ENCODE results near the gene SMAD6.
"Not testable (repeated sequence)": the region's sequence is repeated elsewhere in the genome, so short reads cannot be mapped to it uniquely, and the experiment has no call there.

Gene SMAD6

DNA sequence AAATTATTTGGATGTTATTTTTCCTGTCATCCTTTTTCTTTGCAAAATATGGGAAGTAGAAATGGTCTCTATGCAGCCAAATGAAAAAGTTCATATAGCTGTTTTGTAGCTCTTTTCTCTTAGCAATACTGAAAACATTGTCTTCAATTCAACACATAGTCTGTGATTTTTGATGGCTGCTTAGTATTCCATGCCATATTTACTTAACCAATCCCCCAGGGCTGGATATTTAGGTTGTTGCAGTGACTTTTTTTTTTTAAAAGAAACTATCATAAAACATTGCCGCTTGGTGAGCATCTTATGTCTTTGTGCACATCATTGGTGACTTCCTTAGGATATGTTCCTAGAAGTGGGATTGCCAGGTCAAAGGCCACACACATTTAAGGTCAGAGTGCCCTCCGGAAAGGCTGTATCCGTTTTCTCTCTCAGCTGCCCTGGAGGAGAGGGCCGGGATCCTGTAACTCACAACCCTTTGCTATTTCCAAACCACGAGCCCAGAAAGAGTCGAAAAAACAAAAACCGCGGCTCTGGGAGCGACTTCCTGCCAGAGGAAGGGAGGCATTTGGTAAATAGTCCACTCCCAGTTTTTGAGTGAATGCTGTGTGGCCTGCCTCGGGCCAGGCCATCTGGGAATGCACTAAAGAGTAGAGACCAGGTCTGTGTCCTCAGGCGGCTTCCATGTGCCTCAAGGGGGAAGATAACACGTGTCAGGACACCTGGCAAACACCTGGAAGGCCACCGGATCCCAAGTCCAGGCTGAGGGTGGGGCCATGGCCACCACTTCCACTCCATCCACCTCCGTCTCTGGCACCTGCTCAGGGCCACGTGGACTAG is 41.9 kb downstream of the SMAD6 start:
- no peak for DNase-seq

DNA sequence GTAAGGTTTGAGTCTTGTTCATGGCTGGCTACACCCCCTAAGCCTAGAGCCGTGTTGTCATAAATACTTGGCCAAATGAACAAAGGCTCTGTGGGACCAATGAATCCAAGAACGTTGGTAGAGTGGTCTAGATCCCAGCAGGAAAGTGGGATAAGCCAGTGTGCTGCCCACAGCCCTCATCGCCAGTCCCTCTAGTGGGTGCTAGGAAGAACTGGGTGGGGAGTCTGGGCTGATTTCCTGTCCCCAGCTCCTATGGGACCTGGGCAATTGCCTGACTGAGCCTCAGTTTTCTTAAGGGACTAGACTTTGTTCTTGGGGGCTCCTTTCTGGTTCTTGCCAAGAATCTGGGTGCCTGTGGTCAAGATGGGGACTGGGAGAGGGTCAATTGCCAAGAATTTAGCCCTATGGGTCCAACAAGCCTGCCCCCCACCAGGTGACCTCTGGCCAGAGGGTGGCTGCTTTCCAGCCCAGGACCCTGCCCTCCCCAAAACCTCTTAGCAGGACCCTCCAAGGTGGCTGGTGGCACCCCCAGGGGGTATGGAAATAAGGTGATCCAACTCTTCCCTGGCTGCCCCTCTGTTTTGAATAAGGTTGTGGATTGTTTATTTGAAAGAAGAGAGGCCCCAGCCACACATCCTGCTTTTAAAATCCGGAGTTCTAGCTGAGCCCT is 42.7 kb downstream of the SMAD6 start:
- DNase-seq = no peak

DNA sequence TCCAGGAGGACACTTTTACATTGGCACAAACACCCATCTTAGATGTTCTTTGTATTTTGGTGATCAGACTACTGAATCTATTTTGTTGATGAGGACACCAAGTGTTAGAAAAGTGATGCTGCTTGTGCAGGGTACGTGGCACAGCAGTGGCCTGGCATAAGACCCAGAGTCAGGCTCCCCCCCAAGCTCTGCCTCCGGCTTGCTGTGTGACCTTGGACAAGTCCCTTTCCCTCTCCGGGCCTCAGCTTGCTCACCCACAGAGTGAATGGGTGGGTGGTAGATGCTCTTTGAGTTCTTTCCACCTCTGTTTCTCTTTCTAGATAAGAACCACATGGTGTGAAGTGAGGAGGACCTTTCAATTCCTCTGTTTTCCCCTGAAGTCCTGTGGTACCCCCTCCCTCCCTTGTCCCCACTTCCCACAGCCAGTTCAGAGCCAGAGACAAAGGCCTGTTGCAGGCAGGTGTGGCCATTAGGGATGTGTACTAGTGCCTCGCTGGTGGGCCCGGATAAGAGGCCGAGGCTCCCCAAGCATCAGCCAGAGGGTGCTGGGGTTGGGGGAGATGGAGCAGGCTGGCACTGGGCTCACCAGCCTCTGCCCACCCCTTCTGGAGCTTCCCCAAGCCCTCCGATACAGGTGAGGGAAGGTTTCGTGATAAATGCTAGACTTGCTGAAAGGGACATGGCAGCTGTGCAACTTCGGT is 43.6 kb downstream of the SMAD6 start:
- DNase-seq = no peak

DNA sequence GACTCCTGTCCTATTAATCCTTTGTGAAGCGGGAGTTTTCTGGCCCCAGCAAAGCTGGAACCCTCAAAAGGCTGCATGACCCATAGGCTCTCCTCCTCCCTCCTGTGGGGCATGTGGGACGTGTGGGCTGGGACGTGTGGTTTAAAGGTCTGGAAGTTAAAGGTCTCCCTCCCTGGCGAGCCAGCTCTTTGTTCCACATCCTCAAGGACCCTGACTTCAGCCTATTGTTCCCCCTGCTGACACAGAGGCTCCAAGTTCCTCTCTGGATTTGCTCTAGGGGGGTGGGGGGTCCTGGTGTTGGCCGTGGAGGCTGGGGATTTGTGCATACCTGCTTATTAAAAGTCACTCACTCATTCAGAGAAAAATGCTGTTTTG is 44.2 kb downstream of the SMAD6 start:
- no peak for DNase-seq

DNA sequence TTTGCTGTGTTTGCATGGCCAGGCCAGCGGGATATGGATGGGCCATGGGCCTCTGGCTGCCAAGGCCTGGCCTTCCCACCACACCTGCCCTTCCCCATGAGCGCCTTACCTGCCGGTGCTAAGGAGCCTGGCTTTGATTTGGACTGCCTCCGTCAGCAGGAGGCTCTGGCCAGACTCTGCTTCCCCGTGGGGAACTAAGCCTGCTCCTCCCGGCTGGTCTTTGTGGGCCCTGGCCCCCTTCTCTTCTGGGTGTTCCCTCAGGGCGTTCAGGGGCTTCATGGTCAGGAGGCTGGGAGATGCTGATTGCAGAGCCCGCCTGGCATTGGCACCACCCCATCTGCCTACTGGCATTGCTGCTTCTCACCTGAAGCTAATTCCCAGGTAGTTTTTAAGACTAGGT is 45.2 kb downstream of the SMAD6 start:
- no peak for DNase-seq

DNA sequence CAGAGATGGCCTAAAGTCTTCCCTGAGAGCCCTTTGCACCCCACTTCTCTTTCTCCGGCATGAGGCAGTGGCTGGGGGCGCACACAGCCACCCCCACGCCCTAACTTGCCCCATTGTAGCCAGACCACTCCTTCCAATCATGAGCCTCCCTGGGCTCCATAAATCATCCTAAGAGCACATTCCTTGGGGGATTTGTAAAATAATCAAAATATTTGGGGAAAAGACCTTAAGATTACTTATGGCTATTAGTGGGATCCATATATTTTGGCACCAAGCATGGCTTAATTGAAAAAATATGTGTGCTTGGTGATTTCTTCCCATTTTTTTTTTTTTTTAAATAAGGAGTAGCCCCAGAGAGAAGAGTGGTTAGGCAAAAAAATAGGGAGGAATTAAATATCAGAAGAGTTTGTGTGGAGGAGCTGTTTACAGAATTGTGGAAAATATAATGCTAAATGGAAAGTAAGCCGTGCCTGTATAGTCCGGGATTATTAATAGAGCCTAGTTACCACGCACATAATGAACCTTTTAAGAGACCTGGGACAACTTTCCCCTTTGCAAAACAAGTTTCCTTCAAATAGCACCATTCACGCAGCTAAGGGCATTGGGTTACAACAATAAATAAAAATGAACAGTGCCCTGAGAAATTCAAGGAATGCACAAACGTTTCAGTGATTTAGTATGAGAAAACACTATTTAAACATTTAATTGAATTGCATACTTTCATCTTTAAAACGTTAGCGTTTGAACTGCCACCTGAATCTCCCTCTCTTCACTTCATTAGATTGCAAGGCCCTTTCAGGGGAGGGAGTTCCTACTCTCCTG is 46.1 kb downstream of the SMAD6 start:
- no peak for DNase-seq

- no peak for DNase-seq
Measured at GRCh38 chr15:66748708-66749035, 46.6 kb downstream of the SMAD6 start.

GRCh38 chr15:66749841-66750575 is 48.0 kb downstream of the SMAD6 start:
- no peak for DNase-seq

DNA sequence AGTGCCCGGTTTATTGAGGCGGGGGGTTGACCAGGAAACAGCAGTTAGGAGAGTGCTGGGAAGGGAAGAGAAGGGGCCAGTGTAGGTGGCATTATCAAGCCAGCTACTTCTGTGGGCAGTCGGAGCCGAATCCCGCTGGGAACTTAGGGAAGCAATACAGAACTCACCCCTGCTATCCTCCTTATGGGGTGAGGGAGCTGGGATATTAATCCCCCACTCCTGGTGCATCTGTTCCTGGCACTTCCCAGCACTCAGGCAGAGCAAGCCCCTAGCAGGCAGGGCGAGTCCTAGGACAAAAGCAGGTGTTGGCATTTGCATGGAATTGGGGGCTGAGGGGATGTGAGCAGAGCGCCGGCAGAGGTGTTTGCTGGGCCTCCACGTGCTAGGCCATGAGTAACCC is 48.6 kb downstream of the SMAD6 start:
- no peak for DNase-seq

DNA sequence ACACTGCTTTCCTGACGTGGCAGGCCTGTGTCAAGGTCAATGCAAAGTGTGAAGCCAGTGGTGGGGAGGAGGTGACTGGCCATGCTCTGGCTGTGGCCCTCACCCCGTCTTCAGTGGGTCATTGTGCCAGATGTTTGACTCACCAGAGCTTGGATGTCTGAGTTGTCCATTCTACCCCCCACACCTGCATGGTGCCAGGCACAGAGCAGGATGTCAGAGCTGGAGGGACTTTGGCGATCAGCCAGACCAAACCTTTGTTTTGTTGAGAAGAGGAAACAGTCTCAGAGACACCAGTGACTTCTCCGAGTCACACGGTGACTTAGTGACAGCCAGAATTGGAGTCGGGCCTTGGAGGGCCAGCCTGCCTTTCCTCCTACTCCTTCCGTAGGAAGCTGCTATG is 49.5 kb downstream of the SMAD6 start:
- no peak for DNase-seq

DNA sequence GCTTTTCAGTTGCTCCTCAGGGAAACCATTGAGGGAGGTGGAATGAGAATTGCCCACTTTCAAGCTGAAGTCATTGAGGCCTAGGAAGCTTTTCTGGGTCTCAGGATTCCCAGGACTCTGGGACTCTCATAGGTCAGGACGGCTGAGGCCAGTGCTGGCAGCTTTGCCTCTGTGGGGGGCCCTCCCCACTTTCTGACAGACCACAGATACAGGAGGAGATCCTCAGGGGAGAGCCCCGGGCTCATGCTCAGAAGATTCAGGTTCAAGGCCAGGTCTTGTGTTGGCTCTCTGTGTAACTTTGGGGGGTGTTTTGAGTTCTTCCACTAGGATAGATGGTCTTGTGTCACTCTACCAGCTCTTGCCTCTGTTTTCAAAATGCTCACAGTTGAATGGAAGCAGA is 50.0 kb downstream of the SMAD6 start:
- no peak for DNase-seq

DNA sequence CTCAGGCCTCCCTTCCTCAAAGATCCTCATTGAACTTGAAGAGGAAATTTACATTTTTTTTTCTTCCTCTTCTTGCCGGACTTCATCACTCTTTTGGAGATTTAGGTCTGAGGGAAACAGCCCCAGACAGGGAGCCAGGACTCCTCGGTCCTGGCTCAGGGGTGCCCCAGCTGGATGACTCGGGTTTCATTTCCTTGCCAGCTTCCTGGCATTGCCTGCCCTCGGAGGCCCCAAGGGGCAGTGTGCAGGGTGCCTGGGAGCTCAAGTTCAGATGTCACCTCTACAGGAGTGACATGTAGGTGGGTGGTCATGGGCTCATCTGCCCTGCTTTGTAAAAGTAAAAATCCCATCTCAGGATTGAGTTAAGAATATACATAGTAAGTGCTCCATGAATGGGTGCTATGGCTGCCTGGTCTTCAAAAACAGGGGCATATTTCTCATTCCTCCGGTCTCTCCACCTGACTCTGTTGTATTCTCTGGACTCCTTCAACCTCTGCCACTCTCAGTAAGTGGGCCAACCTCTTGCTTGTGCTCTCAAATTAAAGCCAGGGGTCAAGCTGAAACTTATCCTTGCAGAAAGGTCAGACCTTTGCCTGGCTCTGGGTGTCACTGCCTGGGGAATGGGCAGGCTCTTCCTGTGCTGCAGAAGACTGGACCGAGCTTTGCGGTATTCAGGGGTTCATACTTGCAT is 51.8 kb downstream of the SMAD6 start:
- DNase-seq = no peak

DNA sequence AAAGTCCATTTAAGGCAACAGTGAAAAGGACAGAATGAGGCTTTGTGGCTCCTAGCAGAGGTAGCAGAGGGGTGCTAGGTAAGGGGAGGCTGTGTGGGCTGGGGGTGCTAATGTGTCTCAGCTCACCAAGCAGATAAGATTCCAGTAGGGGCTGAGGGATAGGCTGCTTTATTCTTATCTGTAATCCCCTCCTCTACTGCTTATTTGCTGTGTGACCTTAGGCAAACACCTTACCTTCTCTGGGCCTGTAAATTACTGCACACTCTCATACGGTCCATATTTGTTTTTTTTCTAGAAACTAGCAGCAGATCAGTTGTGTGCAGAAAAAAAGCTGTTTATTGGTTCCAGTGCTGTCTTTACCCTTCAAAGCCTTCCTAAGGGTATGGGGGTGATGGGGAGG is 52.8 kb downstream of the SMAD6 start:
- no peak for DNase-seq

DNA sequence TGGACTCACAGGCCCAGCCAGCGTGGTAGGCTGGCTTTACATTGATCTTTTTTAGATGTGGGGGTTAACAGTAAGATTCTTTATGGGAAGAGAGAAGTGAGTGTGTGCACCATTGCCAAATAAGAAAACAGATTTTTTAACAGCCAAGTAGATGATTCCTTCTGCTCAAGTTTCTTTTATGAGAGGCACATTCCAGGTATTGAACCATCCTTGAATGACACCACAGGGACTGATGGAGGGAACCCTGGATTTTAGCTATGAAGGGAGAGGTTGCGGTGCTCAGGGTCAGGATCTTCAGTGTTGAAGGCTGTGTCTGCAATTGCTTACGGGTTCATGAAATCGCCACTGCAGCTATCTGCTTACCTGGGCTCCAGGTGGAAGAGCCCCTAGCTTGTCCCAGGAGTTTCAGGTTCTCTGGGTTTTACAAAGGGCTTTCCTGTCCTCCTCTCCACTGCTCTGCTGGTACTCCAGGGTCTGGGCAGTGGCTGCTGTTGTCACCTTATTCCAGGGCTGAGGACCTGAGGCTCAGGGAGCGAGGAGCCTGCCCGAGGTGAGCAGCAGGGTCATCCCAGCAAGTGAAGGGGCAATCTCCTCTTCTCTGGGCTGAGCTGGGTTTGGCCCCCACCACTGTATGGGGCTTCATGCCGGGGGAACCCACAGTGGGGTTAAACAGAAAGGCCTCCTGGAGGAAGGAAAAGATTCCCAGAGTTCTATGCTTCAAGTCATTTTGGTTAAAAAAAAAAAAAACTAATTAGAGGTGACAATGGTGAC is 53.4 kb downstream of the SMAD6 start:
- DNase-seq = no peak

GRCh38 chr15:66756295-66756694 is 54.3 kb downstream of the SMAD6 start:
- DNase-seq = no peak

DNA sequence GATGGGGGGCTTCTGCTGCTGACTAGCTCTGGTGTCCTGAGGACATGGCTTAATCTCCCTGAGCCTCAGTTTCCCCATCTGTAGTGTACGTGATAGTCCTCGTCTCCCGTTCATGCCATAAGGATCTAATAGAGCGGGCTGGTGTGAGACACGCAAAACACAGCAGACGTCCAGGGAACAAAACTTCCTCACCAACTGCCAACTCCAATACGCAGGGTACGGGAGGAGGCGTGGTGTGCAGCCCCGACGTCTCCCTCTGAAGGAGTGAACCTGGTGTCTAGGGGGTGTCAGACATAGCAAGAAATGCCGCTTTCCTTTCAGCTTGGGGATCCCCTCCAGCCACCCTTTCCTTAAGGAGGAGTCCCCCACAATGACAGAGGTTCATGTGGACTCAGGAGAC is 55.0 kb downstream of the SMAD6 start:
- no peak for DNase-seq

GRCh38 chr15:66757521-66757920 is 55.5 kb downstream of the SMAD6 start:
- no peak for DNase-seq

GRCh38 chr15:66758217-66758616 is 56.2 kb downstream of the SMAD6 start:
- DNase-seq = not testable (repeated sequence)

- no peak for DNase-seq
Measured at GRCh38 chr15:66758844-66759243, 56.8 kb downstream of the SMAD6 start.

GRCh38 chr15:66760097-66760967 is 58.3 kb downstream of the SMAD6 start:
- DNase-seq = no peak

Measured in activated naive CD4-positive, alpha-beta T cell treated with anti-CD3 and anti-CD28 coated beads, Interleukin-2, amount 50 U/mL, for 16 hours (primary cell).